GM23338 (cell line): ENCODE measurements around the gene MAP2K5. TPM values are rescaled to one million over a fixed set of nuclear protein-coding genes. Genes with fewer than 3 reads are reported as not detected.

Experiments
- ATAC-seq: fragments of 200-7000 bp; cut with Tn5 transposase; 3 replicates; pipeline ENCODE4 v1.9.1; 2020
- DNase-seq: peaks from one replicate; pipeline ENCODE4 v3.0.0-alpha.2; 2015; ENCODE audit warnings: low spot score
- H2AFZ ChIP-seq: fragments of 200-600 bp; sonication (generic); 2 replicates; pipeline ENCODE4 v1.8.0; 2016; ENCODE audit warnings: antibody characterized with exemption, mild to moderate bottlenecking, moderate library complexity
- H3F3A ChIP-seq: fragments of 200-600 bp; sonication (generic); replicated peaks from 2 replicates; pipeline ENCODE4 v1.8.0; 2017; ENCODE audit warnings: antibody characterized with exemption, mixed run types, low read depth
- H3K27ac ChIP-seq: fragments of 200-600 bp; sonication (generic); 2 replicates; pipeline ENCODE4 v1.6.1; 2016; ENCODE audit warnings: low read depth
- H3K27me3 ChIP-seq: fragments of 200-600 bp; sonication (generic); 2 replicates; pipeline ENCODE4 v1.8.0; 2016; ENCODE audit warnings: mild to moderate bottlenecking, mixed run types, moderate library complexity; ENCODE audit not compliant: insufficient read depth
- H3K36me3 ChIP-seq: fragments of 200-600 bp; sonication (generic); 2 replicates; pipeline ENCODE4 v1.8.0; 2016; ENCODE audit warnings: mild to moderate bottlenecking; ENCODE audit not compliant: insufficient read depth
- H3K4me1 ChIP-seq: fragments of 200-600 bp; sonication (generic); 2 replicates; pipeline ENCODE4 v1.8.0; 2016; ENCODE audit warnings: mild to moderate bottlenecking, moderate library complexity; ENCODE audit not compliant: insufficient read depth
- H3K4me2 ChIP-seq: fragments of 200-600 bp; sonication (generic); 2 replicates; pipeline ENCODE4 v1.7.1; 2017; ENCODE audit warnings: mixed run types
- H3K4me3 ChIP-seq: fragments of 200-600 bp; sonication (generic); 2 replicates; pipeline ENCODE4 v1.6.1; 2016; ENCODE audit warnings: mixed run types
- H3K79me2 ChIP-seq: fragments of 200-600 bp; sonication (generic); replicated peaks from 2 replicates; pipeline ENCODE4 v1.8.0; 2017; ENCODE audit warnings: mild to moderate bottlenecking; ENCODE audit not compliant: insufficient read depth
- H3K9me2 ChIP-seq: fragments of 200-600 bp; sonication (generic); 2 replicates; pipeline ENCODE4 v1.8.0; 2017; ENCODE audit not compliant: insufficient read depth
- H4K20me1 ChIP-seq: fragments of 200-600 bp; sonication (generic); replicated peaks from 2 replicates; pipeline ENCODE4 v1.8.0; 2017; ENCODE audit warnings: mild to moderate bottlenecking; ENCODE audit not compliant: insufficient read depth
- H3K27ac Mint-ChIP-seq: 2 replicates; pipeline ENCODE4 v1.8.0; 2020; ENCODE audit warnings: inconsistent platforms, mild to moderate bottlenecking, moderate library complexity, mixed read lengths
- H3K27me3 Mint-ChIP-seq: 3 replicates; pipeline ENCODE4 v1.8.0; 2022; ENCODE audit warnings: low read depth, mild to moderate bottlenecking, moderate library complexity, mixed read lengths, inconsistent platforms; ENCODE audit not compliant: insufficient read depth, poor library complexity
- H3K36me3 Mint-ChIP-seq: 3 replicates; pipeline ENCODE4 v1.8.0; 2021; ENCODE audit warnings: low read depth, mild to moderate bottlenecking, inconsistent platforms, moderate library complexity, mixed read lengths
- H3K4me1 Mint-ChIP-seq: 3 replicates; pipeline ENCODE4 v1.8.0; 2020; ENCODE audit warnings: mild to moderate bottlenecking, inconsistent platforms, mixed read lengths
- H3K4me3 Mint-ChIP-seq: 3 replicates; pipeline ENCODE4 v1.8.0; 2021; ENCODE audit warnings: moderate library complexity, mild to moderate bottlenecking, inconsistent platforms, mixed read lengths
- H3K9me3 Mint-ChIP-seq: 3 replicates; pipeline ENCODE4 v1.8.0; 2020; ENCODE audit warnings: moderate library complexity, mild to moderate bottlenecking, inconsistent platforms, mixed read lengths
- CTCF ChIP-seq, 2 experiments: fragments of 200-600 bp in 1 of 2; sonication (generic) in 1 of 2; conservative IDR thresholded peaks; 2 replicates each; pipeline versions ENCODE4 v1.5.1 to v1.6.1; 2016 to 2017; ENCODE audit warnings: antibody characterized with exemption in 2 of 2, low read depth in 2 of 2, mild to moderate bottlenecking in 2 of 2, moderate library complexity in 1 of 2
- EZH2 ChIP-seq: fragments of 200-600 bp; sonication (generic); IDR thresholded peaks from one replicate; pipeline ENCODE4 v1.8.0; 2017; ENCODE audit warnings: antibody characterized with exemption, mild to moderate bottlenecking, low read depth; ENCODE audit not compliant: unreplicated experiment
- JUNB ChIP-seq: IDR thresholded peaks from one replicate; pipeline ENCODE4 v1.6.1; 2016; ENCODE audit warnings: antibody characterized with exemption; ENCODE audit not compliant: unreplicated experiment
- ZNF462 ChIP-seq: fragments of 250-450 bp; sonication (Bioruptor Pico); IDR thresholded peaks from 2 replicates; pipeline ENCODE4 v1.5.0; 2020; ENCODE audit warnings: mild to moderate bottlenecking, moderate library complexity
- polyA plus RNA-seq: library from polyadenylated mRNA; unstranded; fragments of >200 nt; fragmentation: Nextera tagmentation; extraction: Ambion mirVana; gene quantifications from 2 replicates; pipeline ENCODE4 v1.2.1, GENCODE V29; 2016
- total RNA-seq: library from RNA; depleted of rRNA; stranded (reverse); fragments of >200 nt; shearing (Covaris generic); gene quantifications from 2 replicates; pipeline ENCODE4 v1.2.3, GENCODE V29; 2014

MAP2K5 gene
- total and polyA plus RNA-seq, 2 experiments from 2014 or later: 6.5 to 13.6 TPM

- H3K4me3 ChIP-seq: no peak overlapping the region
- no peak for TF ChIP-seq CTCF (conservative IDR thresholded peaks at IDR 0.05; ENCODE audit: low read depth in 2 of 2)
- TF ChIP-seq ZNF462 (CRISPR knock-in tag): no peak
- TF ChIP-seq EZH2: no peak
- no peak for TF ChIP-seq JUNB
- H2AFZ ChIP-seq: no peak overlapping the region
- Mint-ChIP-seq H3K9me3 (no peaks in the 10 kb centered on the region), H3K4me1 (peaks cover 73% of the 10 kb centered on the region), H3K27ac (peak overlapping the region; percentile 26; the same call in 1 of the 2 replicates), H3K36me3 (no peaks in the 10 kb centered on the region), H3K27me3 (no peaks in the 10 kb centered on the region), H3K4me3 (no peak overlapping the region)
- H3K79me2 ChIP-seq: no peaks in the 10 kb centered on the region
- 0 out of 2 replicates have a peak, but pooled peaks cover under 1% of the 10 kb centered on the region for H3K9me2 ChIP-seq
- no peaks in the 10 kb centered on the region for H3F3A ChIP-seq
- no peaks in the 10 kb centered on the region for H3K27me3 ChIP-seq
- ATAC-seq: no peak
- peak overlapping the region; percentile 25; the same call in 1 of the 2 replicates for H3K4me2 ChIP-seq
- no peak overlapping the region for H3K27ac ChIP-seq
- no peaks in the 10 kb centered on the region for H4K20me1 ChIP-seq
- H3K4me1 ChIP-seq: peaks cover 54% of the 10 kb centered on the region
- no peaks in the 10 kb centered on the region for H3K36me3 ChIP-seq
- DNase-seq: no peak
Measured at GRCh38 chr15:67769497-67770357, 227.2 kb downstream of the MAP2K5 start.
